GM18508 (cell line): ENCODE measurements around the gene ADAM19.

Experiments
- ATAC-seq: cut with Tn5 transposase; IDR thresholded peaks from one replicate; pipeline ENCODE4 v1.9.1; 2021; ENCODE audit warnings: moderate number of reproducible peaks; ENCODE audit not compliant: insufficient read depth, unreplicated experiment

The ADAM19 gene

GRCh38 chr5:157520911-157521703, 54.5 kb downstream of the ADAM19 start:
- ATAC-seq: no peak

- ATAC-seq: peak; percentile 67
Observed at GRCh38 chr5:157519579-157520253, 55.9 kb downstream of the ADAM19 start.

- ATAC-seq: no peak
Observed at GRCh38 chr5:157518963-157519362, 56.6 kb downstream of the ADAM19 start.

GRCh38 chr5:157516626-157517325, 58.8 kb downstream of the ADAM19 start:
- no peak for ATAC-seq

- ATAC-seq: no peak
Observed at GRCh38 chr5:157516006-157516405, 59.6 kb downstream of the ADAM19 start.

GRCh38 chr5:157514974-157515373, 60.6 kb downstream of the ADAM19 start:
- no peak for ATAC-seq

GRCh38 chr5:157513182-157513581, 62.4 kb downstream of the ADAM19 start:
- ATAC-seq: no peak

- ATAC-seq: no peak
Observed at GRCh38 chr5:157511651-157512644, 63.6 kb downstream of the ADAM19 start.

- ATAC-seq: no peak
Observed at GRCh38 chr5:157510682-157511081, 64.9 kb downstream of the ADAM19 start.

- peak; percentile 61 for ATAC-seq
Observed at GRCh38 chr5:157509587-157509986, 66.0 kb downstream of the ADAM19 start.

GRCh38 chr5:157509093-157509492, 66.5 kb downstream of the ADAM19 start:
- ATAC-seq: no peak

- ATAC-seq: no peak
Observed at GRCh38 chr5:157506981-157507780, 68.4 kb downstream of the ADAM19 start.

GRCh38 chr5:157506066-157506590, 69.4 kb downstream of the ADAM19 start:
- no peak for ATAC-seq

GRCh38 chr5:157505496-157505895, 70.1 kb downstream of the ADAM19 start:
- ATAC-seq: no peak

- no peak for ATAC-seq
Observed at GRCh38 chr5:157504053-157504452, 71.5 kb downstream of the ADAM19 start.

- peak; percentile 66 for ATAC-seq
Observed at GRCh38 chr5:157502143-157502647, 73.4 kb downstream of the ADAM19 start.

- ATAC-seq: no peak
Observed at GRCh38 chr5:157497875-157498611, 77.5 kb downstream of the ADAM19 start.

GRCh38 chr5:157496864-157497263, 78.7 kb downstream of the ADAM19 start:
- ATAC-seq: no peak
